ENCODE data around the gene KCNH8. TPM values are rescaled to one million over a fixed set of nuclear protein-coding genes. Genes with fewer than 3 reads are reported as not detected.

Gene KCNH8
- total and polyA plus RNA-seq, 4 donors = 0.02 to 0.08 (median 0.05) TPM; not detected in 1

- no peak for TF ChIP-seq REST (IDR thresholded peaks at IDR 0.05)
- TF ChIP-seq RXRA (IDR thresholded peaks at IDR 0.05) = no peak
- no peak for TF ChIP-seq TAF1 (conservative IDR thresholded peaks at IDR 0.05)
- no peak for TF ChIP-seq HNF4A (conservative IDR thresholded peaks at IDR 0.05)
- no peak for TF ChIP-seq RAD21 (IDR thresholded peaks at IDR 0.05)
- no peak for TF ChIP-seq HNF4G (IDR thresholded peaks at IDR 0.05)
- TF ChIP-seq ATF3 (IDR thresholded peaks at IDR 0.05) = no peak
- no peak for TF ChIP-seq FOXA1 (IDR thresholded peaks at IDR 0.05)
Observed at GRCh38 chr3:19399836-19400235, 251.5 kb downstream of the KCNH8 start (continued).

- H3K9ac ChIP-seq (ENCODE audit: low read depth in 1 of 2, low read length in 2 of 2) = no peak overlapping the region
- H3K4me1 ChIP-seq (ENCODE audit: control insufficient read depth in 4 of 4, insufficient read depth in 4 of 4, low read length in 3 of 4) = no peaks in the 10 kb centered on the region
- no peaks in the 10 kb centered on the region for H3K36me3 ChIP-seq (ENCODE audit: control insufficient read depth in 4 of 4, insufficient read depth in 3 of 4, low read depth in 1 of 4, low read length in 3 of 4)
- no peaks in the 10 kb centered on the region for H3K9me3 ChIP-seq (ENCODE audit: control insufficient read depth in 4 of 4, low read length in 3 of 4)
- no peak overlapping the region for H3K4me3 ChIP-seq (ENCODE audit: low read depth in 1 of 3, low read length in 3 of 3)
- no peak overlapping the region for H3K27ac ChIP-seq (ENCODE audit: low read depth in 1 of 2, low read length in 2 of 2)
- TF ChIP-seq CTCF (IDR thresholded peaks at IDR 0.05; ENCODE audit: low read depth, low read length, missing input control) (no peak), RAD21 (IDR thresholded peaks at IDR 0.05) (no peak), FOXA2 (IDR thresholded peaks at IDR 0.05) (no peak), EGR1 (IDR thresholded peaks at IDR 0.05; ENCODE audit: low read depth in 2 of 2) (no peak), YY1 (IDR thresholded peaks at IDR 0.05) (no peak), JUND (IDR thresholded peaks at IDR 0.05) (no peak), TAF1 (conservative IDR thresholded peaks at IDR 0.05) (no peak), ATF3 (IDR thresholded peaks at IDR 0.05) (no peak), ZBTB33 (IDR thresholded peaks at IDR 0.05) (no peak), HNF4A (conservative IDR thresholded peaks at IDR 0.05) (no peak), MAX (IDR thresholded peaks at IDR 0.05) (no peak), FOXA1 (IDR thresholded peaks at IDR 0.05) (no peak), HNF4G (IDR thresholded peaks at IDR 0.05) (no peak), RXRA (IDR thresholded peaks at IDR 0.05) (no peak), NR2F2 (IDR thresholded peaks at IDR 0.05) (no peak), GABPA (IDR thresholded peaks at IDR 0.05 in 1 of 2, conservative IDR thresholded peaks at IDR 0.05 in 1 of 2) (no peak), SP1 (IDR thresholded peaks at IDR 0.05) (no peak)
- H3K27me3 ChIP-seq (ENCODE audit: control insufficient read depth in 4 of 4, insufficient read depth in 4 of 4, low read length in 3 of 4) = no peaks in the 10 kb centered on the region
- WGBS = 81% methylated on average over 4 of the region's 4 CpGs
- no peak for DNase-seq (ENCODE audit: low spot score)
Observed at GRCh38 chr3:19420159-19420558, 271.8 kb downstream of the KCNH8 start.
